ENCODE results near the gene ZSCAN25.

The ZSCAN25 gene

GRCh38 chr7:99679032-99679399 is 62.3 kb downstream of the ZSCAN25 start:
- Mint-ChIP-seq H3K4me1 (ENCODE audit: low read depth) (peaks cover 11% of the 10 kb centered on the region), H3K4me3 (no peak overlapping the region), H3K27me3 (ENCODE audit: low read depth) (no peaks in the 10 kb centered on the region), H3K9me3 (peaks cover 4% of the 10 kb centered on the region), H3K36me3 (ENCODE audit: low read depth) (peaks cover 3% of the 10 kb centered on the region), H3K27ac (no peak overlapping the region)

GRCh38 chr7:99679400-99680191 is 62.9 kb downstream of the ZSCAN25 start, which contains the start of gene CYP3A5:
CYP3A5 (minus strand) TSS chr7:99679996; CDS start chr7:99679896, 100 bp downstream.
- no peak within 1 kb of the TSS for H3K27ac Mint-ChIP-seq
- H3K4me1 Mint-ChIP-seq (ENCODE audit: low read depth): peaks cover 11% of the 10 kb centered on the region
- peaks cover 3% of the 10 kb centered on the region for H3K36me3 Mint-ChIP-seq (ENCODE audit: low read depth)
- no peaks in the 10 kb centered on the region for H3K27me3 Mint-ChIP-seq (ENCODE audit: low read depth)
- H3K9me3 Mint-ChIP-seq: peaks cover 4% of the 10 kb centered on the region
- H3K4me3 Mint-ChIP-seq: no peak within 1 kb of the TSS
